22Rv1 (cell line): ENCODE results near the gene SETD7.

ENCODE experiments used
- ZFX ChIP-seq: fragments of 450-650 bp; IDR thresholded peaks from 2 replicates; pipeline ENCODE4 v1.6.1; 2017; ENCODE audit warnings: antibody characterized with exemption, borderline replicate concordance
- TF ChIP-seq, protein P1 (sequence below): fragments of 450-650 bp; IDR thresholded peaks from 2 replicates; pipeline ENCODE4 v1.5.1; 2017; ENCODE audit warnings: mild to moderate bottlenecking

DNA sequence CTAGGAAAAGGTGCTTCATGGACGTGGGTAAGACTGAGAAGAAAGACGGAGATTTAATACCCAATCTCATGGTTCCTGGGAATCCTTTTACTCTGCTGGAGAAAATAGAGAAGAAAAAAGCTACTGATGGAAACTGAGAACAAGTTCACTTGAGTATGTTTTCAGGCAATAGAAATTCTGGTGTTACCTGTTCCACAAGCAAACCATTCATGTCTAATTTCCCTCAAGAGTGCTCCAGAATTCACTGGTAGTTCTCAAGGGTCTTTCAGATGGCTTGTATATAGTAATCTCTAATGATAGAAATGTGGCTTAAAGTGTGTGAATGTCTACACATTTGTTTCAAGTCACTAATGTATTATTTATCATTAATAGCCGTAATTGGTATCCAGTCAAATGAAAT is 22.5 kb downstream of the SETD7 start:
- TF ChIP-seq, protein P1, sequence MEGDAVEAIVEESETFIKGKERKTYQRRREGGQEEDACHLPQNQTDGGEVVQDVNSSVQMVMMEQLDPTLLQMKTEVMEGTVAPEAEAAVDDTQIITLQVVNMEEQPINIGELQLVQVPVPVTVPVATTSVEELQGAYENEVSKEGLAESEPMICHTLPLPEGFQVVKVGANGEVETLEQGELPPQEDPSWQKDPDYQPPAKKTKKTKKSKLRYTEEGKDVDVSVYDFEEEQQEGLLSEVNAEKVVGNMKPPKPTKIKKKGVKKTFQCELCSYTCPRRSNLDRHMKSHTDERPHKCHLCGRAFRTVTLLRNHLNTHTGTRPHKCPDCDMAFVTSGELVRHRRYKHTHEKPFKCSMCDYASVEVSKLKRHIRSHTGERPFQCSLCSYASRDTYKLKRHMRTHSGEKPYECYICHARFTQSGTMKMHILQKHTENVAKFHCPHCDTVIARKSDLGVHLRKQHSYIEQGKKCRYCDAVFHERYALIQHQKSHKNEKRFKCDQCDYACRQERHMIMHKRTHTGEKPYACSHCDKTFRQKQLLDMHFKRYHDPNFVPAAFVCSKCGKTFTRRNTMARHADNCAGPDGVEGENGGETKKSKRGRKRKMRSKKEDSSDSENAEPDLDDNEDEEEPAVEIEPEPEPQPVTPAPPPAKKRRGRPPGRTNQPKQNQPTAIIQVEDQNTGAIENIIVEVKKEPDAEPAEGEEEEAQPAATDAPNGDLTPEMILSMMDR, result no peak
- no peak for TF ChIP-seq ZFX
